SHP77 (cell line): ENCODE measurements around the gene RPTOR.
A peak's percentile ranks its signal among the peaks of the same experiment; 100 is the strongest.
"Not testable (repeated sequence)": the region's sequence is repeated elsewhere in the genome, so short reads cannot be mapped to it uniquely, and the experiment has no call there.

ENCODE experiments used
- DNase-seq, 2 experiments: peaks; one replicate each; lab custom pipeline; 2025; lab: John Stamatoyannopoulos, UW

Gene RPTOR

DNA sequence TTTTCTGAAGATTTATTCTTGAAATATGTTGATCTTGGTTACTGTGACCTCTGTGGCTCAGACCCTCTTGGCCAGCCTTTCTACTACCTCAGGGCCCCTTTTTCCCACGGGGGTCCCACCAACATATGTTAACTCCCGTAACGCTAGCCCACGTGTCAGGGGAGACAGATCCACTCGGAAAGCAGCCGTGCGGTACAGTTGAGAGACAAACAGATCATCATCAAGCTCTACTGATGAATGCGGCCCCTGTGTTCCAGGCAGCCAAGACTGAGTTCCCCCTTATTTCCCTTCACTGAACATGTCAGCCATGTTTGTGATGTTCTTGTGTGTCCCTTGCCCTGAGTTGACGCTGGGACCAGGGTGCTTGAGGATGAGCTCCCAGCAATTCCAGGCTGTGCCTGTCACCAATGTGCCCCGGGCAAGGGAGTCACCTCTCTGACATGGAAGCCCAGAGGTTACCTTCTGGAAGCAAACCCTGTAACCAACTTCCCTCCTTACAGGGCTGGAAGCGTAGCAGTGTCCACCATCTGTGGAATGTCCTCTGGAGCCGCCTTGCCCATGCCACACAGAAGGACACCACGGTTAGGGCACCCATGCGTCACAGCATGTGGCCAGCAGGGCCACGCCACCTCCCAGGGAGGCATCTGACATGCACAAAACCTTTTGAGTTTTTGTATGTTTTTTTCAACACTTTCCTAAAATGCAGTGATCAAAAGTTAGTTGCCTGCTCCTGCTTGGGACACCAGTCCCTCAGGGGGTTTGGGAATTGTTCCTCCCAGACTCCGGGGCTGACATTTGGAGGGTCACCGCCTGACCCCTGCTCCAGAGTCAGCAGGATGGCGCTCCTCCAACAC, 253.3 kb downstream of the RPTOR start:
- DNase-seq: no peak

DNA sequence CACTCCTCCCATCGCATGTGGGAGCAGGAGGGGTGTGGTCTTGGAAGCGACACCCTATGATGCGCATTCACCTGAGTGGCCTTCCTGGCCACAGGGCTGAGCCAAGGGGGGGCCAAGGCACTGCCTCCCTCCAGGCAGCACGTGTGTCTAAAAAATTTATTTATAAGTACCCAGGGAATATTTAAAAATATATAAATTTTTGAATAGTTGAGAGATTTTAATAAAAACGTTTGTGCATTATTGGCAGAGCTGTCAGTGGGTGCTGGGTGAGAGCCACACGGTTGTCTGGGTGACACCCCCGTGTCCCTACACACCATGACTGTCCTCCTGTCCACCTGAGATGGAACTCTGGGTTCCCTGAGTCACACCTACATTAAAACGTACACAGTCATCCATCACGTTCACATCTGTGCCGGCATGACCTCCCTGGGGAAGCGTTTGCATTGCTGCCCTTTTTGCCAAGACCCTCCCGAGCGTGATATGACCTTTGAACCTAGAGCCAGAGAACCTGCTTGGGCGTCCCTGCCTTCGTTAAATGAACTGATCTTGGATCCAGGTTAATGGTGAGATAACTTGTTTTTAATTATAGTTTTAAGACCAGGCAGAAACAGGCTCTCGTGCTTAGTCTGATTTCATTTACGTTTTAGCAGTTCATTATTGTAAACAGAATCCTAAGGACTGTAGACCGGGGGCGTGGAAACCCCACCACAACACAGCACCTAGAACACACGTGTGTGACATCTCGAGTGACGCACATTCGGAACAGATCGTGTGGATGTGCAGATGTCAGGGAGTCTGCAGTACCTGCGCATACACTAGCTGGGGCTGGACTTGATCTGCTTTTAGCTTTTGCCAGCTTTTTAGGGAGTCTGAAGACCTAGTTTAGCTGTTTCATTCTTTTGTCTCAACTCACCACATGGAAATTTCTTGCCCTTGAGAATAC, 254.2 kb downstream of the RPTOR start:
- DNase-seq: peak in 1 of 2 experiments; percentile 65

DNA sequence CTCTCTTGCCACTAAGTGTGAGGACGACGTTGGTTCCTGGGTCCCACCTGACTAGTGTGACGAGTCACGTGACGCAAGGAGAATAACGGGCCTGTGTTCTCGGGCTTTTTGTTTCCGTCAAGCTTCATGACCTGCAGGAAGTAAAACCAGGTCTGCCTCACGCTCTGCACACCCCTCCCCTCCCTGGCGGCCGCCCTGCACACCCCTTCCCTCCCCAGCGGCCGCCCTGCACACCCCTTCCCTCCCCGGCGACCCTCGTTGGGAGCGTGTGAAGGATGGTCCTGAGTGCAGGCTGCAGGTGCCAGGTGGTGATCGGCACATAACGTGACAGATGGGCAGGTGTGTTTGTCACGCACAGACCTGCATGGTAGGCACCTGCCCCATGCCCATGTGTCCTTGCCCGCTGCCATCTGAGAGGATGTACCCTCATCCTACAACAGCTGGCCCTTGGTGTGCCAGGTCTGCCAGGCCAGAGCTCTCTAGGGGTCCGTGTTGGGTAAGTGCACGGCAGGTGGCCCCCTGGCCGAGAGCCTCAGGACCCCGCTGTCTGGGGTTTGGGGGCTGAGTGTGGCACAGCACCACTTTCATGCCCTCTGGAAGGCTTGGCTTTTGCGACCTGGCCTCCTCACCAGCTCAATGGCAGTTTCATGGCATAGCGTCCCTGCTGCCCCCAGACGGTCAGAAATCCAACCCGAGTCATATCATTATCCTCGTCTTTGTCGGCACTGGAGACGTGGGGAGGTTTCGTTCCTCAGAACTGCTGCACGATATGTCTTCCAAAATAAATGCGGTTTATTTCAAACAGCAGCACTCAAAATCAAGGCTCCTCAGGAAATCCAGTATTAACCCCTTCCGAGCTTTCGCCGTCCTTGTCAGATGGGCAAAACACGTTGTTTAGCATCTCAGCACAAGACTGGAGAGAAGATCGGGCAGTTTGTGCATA, 255.2 kb downstream of the RPTOR start:
- DNase-seq: peak; percentile 95 to 96

DNA sequence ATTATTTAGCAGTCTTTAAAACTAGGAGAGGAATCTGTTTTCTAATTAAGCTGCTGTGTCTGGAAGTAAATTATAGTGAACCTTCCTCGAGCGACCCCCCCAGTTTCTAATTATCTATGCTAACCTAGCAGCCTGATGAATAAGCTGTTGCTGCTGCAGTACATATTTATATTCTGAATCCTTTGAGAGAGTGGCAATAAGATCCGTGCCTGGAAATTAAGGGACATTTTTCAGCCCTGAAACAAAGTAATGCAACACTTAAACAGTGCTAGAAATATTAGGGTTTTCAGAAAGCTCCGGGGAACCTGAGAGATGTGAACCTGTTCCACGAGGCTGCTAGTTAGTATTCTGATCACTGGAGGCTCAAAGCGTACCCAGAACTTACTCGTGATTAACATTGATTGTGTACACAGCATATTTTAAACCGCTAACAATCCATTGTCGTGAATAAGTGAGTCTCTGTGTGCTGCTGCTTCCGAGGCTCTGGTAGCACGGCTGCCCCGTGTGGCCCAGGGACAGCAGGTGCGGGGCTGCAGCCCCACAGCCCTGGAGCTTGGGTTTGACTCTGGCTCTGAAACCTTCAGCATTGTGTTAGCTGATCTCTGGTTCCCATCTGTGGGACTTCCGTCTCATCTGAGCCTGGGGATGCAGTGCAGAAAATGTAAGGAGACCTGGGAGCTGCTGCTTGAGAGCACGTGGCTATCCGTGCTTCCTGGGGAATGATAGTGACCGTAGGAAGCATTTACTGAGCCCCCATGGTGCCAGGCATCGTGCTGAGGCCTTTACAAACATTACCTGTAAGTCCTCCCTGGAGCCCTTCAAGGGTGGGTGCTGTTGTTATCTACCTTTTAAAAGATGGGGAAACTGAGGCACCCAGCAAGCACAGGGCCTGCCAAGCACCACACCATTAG, 256.1 kb downstream of the RPTOR start:
- DNase-seq: peak; percentile 77 to 82

DNA sequence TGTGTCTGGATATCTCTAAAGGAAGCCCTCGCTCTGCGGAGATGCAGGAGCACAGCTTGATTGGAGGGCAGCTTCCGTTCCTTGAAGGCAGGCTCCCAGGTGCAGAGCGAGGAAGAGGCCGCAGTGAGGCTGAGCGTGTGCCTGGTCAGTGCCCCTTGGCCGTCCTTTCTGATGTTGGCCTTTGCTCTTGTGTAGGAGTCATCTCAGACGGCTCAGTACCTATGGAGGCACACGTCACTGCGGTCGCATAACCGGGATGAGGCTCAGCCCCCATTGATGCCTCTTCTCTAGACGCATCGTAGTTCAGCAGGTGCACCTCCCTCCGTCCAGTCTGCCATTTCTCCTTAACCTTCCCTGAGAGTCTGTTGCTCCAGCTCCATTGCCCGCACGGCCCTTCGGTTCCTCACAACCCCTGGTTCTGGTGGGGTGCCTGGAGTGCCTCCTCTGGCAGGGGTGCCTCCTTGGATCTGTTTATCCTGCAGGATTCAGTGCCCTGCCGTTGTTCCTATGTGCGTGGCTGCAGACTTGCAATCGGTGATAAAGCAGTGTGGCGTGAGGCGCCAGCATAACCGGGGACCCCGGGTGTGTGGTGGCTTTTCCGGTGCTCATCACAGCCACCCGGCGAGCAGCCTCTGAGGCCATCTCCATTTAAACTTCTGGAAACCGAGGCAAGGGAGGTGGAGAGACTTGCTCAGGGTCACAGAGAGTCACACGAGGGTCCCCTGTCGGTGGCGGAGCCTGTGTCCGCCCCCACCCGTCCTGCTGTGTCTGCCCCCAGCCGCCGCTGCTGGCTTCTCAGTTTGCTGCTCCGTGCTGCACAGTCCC, 258.2 kb downstream of the RPTOR start:
- no peak for DNase-seq

DNA sequence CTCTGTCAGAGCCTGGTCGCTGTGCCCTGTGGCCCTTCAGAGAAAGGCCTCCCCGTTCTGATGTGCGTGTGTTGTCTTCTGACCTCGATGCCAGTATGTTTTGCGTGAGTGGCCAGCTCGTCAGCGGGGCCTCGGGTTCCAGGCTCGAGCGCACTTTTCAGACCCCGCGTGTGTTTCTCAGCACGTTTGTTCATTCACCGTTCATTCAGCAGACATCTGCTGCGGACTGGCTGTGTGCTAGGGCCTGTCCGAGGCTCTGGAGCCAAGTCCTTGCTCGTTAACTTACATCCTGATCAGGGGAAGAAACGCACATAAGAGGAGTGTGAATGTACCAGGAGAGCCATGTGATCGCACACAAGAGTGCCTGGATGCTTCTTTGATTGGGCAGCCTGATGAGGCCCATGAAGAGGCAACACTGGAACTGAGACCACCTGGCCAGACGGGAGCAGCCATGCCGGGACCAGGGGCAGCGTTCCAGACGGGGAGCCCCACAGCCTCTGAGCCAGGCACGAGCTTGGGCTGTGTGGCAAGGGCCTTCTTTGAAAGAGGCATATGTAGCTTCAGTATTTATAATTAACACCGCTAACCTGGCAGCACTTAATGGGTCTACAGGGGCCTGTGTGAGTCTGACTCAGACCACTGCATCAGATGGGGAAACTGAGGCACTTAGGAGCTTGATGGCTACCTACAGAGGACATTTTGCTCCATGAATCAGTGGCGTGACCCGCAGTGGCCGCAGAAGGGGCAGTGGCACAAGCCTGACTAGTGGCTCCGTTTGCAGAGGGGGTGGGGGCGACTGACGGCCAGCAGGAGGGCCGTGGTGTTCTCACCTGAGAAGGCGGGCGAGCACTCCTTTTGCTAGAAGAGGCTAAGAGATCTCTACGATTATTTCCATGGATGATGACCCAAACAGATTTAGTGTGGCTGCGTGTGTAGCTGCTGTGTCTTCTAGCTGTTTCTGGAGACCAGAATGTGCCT, 259.1 kb downstream of the RPTOR start:
- DNase-seq: no peak

GRCh38 chr17:80804466-80804865, 259.8 kb downstream of the RPTOR start:
- no peak for DNase-seq

DNA sequence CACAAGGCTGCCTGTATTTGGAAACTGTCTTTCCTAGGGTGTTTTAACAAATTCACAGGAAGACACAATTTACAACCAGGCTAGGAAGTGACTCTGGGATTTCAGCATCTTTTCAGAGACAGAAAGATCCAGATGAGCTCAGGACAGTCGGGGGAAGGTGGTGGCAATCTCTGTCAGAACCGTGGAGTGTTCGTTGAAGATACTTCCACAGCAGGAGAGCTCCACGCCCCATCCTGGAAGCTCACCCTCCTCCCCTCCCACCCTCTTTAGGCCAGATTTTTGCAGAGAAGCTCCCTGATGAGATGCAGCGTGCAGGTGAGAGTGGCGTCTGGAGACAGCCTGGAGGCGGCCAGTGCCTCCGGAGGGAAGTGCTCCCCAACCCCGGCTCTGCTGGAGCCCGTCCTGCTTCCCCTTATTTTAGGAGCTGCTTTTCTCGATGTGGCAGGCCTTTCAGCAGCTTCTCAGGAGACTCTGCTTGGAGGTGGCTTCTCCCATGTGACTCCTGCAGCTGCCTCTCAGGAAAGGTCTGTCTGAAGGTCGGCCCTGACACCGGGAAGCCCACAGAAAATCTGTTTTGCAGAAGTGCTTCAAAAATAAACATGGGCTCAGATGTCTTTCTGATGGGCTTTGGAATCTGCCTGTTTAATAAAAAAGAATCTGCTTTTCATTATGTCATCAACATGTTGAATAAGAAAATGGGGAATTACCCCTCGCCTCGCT, 260.6 kb downstream of the RPTOR start:
- DNase-seq: no peak

- no peak for DNase-seq
These were observed 262.4 kb downstream of the RPTOR start for GRCh38 chr17:80807014-80807413.

DNA sequence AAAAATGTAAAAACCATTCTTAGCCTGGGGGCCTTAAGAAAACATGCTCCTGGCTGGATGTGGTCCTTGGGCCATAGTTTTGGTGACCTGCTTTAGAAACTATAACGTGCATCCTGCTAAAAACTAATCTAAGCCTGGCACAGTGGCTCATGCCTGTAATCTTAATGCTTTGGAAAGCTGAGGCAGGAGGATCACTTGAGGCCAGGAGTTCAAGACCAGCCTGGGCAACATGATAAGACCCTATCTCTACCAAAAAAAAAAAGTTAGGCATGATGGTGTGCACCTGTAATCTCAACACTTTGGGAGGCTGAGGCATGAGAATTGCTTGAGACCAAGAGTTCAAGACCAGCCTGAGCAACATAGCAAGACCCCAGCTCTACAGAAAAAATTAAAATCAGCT, 263.2 kb downstream of the RPTOR start:
- no peak for DNase-seq

DNA sequence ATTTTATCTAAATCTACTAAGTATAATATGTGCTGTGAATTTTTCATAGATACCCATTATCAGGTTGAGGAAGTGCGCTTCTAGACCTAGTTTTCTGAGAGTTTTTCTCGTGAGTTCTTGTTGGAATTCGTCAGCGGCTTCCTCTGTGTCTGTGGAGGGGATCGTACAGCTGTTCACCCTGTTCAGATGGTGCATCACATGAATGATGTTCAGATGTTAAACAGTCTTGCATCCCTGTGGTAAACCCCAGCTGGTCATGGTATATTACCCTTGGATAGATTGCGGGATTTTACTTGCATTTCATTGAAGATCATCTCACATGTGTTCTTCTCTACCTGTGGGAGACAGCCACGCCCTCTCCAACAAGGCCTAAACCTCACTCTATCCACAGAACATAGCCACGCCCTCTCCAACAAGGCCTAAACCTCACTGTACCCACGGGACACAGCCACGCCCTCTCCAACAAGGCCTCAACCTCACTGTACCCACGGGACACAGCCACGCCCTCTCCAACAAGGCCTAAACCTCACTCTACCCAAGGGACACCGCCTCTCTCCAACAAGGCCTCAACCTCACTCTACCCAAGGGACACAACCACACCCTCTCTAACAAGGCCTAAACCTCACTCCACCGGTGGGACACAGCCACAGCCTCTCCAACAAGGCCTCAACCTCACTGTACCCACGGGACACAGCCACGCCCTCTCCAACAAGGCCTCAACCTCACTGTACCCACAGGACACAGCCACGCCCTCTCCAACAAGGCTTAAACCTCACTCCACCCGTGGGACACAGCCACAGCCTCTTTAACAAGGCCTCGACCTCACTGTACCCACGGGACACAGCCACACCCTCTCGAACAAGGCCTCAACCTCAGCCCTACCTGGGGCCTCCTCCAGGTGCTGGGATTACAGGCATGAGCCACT, 266.8 kb downstream of the RPTOR start:
- DNase-seq: no peak

GRCh38 chr17:80812362-80813088, 267.9 kb downstream of the RPTOR start:
- no peak for DNase-seq

GRCh38 chr17:80813318-80813717, 268.7 kb downstream of the RPTOR start:
- no peak for DNase-seq

- no peak for DNase-seq
These were observed 269.9 kb downstream of the RPTOR start for GRCh38 chr17:80814491-80814890.

DNA sequence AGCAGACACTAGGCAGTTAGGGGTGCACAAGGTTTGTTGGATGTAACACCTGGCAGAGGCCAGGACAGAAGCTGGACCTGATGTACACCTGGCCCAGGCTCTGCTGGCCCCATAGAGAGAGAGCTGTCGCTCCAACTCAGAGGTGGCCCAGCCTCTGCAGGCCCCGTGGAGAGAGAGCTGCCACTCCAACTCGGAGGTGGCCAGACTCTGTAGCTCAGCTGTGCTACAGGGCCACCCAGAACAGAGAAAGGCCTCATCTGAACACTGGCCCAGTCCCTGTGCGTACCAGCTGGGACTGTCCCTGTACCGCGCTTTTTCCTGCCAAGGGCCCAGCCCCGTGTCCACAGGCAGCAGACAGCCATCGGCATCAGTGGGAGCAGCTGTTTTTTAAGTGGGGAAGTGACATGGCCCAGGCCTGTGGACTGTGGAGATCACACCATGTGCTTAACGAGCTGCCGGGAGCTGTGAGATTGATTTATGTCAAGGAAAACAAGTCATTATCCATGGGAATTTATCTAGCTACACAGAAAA, 270.6 kb downstream of the RPTOR start:
- DNase-seq: no peak

DNA sequence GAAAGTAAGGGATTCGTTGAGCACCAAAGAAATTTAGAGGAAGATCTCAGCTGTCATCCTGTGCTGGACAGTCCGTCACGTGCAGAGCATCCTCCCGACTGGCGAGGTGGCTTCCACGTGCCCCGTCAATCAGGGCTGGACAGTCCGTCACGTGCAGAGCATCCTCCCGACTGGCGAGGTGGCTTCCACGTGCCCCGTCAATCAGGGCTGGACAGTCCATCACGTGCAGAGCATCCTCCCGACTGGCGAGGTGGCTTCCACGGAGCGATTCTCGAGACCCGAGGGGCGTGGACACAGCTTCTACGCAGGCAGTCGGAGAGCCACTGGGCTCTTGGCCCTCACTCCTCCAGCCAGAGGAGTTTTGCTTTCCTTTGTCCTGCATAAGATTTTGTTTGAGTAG, 271.1 kb downstream of the RPTOR start:
- DNase-seq: not testable (repeated sequence)
